ENCODE data around the gene SCNN1A. TPM values are rescaled to one million over a fixed set of nuclear protein-coding genes. Genes with fewer than 3 reads are reported as not detected.

SCNN1A gene
- total and polyA plus RNA-seq, 2 of the 13 experiments (the other 11 are each of a cell fraction or from before 2014, with no cell fraction given): 1.5 to 14.6 TPM

GRCh38 chr12:6369916-6370575 is 5.3 kb downstream of the SCNN1A start (continued):
- no peak for TF ChIP-seq ZSCAN22 (CRISPR knock-in tag; IDR thresholded peaks at IDR 0.05)
- TF ChIP-seq ADNP (CRISPR knock-in tag; IDR thresholded peaks at IDR 0.05): peak; percentile 49; the same call in 1 of the 2 replicates
- TF ChIP-seq ZNF567 (CRISPR knock-in tag; IDR thresholded peaks at IDR 0.05; ENCODE audit: borderline replicate concordance): no peak
- TF ChIP-seq ATF5 (CRISPR knock-in tag; IDR thresholded peaks at IDR 0.05; ENCODE audit: low read depth): no peak
- TF ChIP-seq WIZ (CRISPR knock-in tag; IDR thresholded peaks at IDR 0.05): no peak
- no peak for TF ChIP-seq HMGA1 (CRISPR knock-in tag; conservative IDR thresholded peaks at IDR 0.05)
- no peak for TF ChIP-seq SIX4 (CRISPR knock-in tag; IDR thresholded peaks at IDR 0.05)
- TF ChIP-seq ZNF10 (CRISPR knock-in tag; IDR thresholded peaks at IDR 0.05; ENCODE audit: borderline replicate concordance, low read depth): no peak
- no peak for TF ChIP-seq ZNF281 (CRISPR knock-in tag; IDR thresholded peaks at IDR 0.05; ENCODE audit: borderline replicate concordance)
- no peak for TF ChIP-seq LBX2 (CRISPR knock-in tag; IDR thresholded peaks at IDR 0.05; ENCODE audit: borderline replicate concordance)
- TF ChIP-seq RXRA (CRISPR knock-in tag; IDR thresholded peaks at IDR 0.05): no peak; the same call in 1 of the 2 replicates
- TF ChIP-seq NCOA5 (CRISPR knock-in tag; IDR thresholded peaks at IDR 0.05): no peak
- no peak for TF ChIP-seq THAP8 (CRISPR knock-in tag; IDR thresholded peaks at IDR 0.05; ENCODE audit: borderline replicate concordance)
- no peak for TF ChIP-seq ZNF251 (CRISPR knock-in tag; IDR thresholded peaks at IDR 0.05)
- no peak for TF ChIP-seq CCDC6 (CRISPR knock-in tag; IDR thresholded peaks at IDR 0.05)
- TF ChIP-seq HOXA5 (CRISPR knock-in tag; IDR thresholded peaks at IDR 0.05): no peak
- no peak for TF ChIP-seq FOXO1 (CRISPR knock-in tag; IDR thresholded peaks at IDR 0.05)
- TF ChIP-seq ZNF619 (CRISPR knock-in tag; IDR thresholded peaks at IDR 0.05): no peak
- TF ChIP-seq RFXANK (CRISPR knock-in tag; IDR thresholded peaks at IDR 0.05): no peak
- TF ChIP-seq ZFP1 (CRISPR knock-in tag; IDR thresholded peaks at IDR 0.05): no peak
- TF ChIP-seq ZNF614 (CRISPR knock-in tag; IDR thresholded peaks at IDR 0.05; ENCODE audit: borderline replicate concordance): no peak
- no peak for TF ChIP-seq LRRFIP1 (CRISPR knock-in tag; conservative IDR thresholded peaks at IDR 0.05)
- TF ChIP-seq JUN (CRISPR knock-in tag; IDR thresholded peaks at IDR 0.05): no peak
- no peak for TF ChIP-seq ZFYVE20 (CRISPR knock-in tag; IDR thresholded peaks at IDR 0.05; ENCODE audit: borderline replicate concordance, low read depth)
- no peak for TF ChIP-seq SMC3 (IDR thresholded peaks at IDR 0.05; ENCODE audit: low read length)
- TF ChIP-seq NFE2 (CRISPR knock-in tag; IDR thresholded peaks at IDR 0.05): no peak

Data from HepG2 (cell line).